ENCODE measurements around the gene CTSD. TPM values are rescaled to one million over a fixed set of nuclear protein-coding genes. Genes with fewer than 3 reads are reported as not detected.

CTSD gene
- total RNA-seq, 4 donors from 2014 or later, result 182 to 290 (median 238) TPM

GRCh38 chr11:1779034-1779805 lies 15.5 kb upstream of the CTSD start:
- H3K36me3 ChIP-seq, result no peaks in the 10 kb centered on the region
- 60% methylated on average over 1 of the region's 17 CpGs; no CpG with 5 or more reads in 1 of the 2 donors for WGBS, 2 donors (ENCODE audit: low coverage in 1 of 2)
- no peak overlapping the region for H3K27ac ChIP-seq
- peaks cover 0 to 6% (median 0%) of the 10 kb centered on the region in 3 donors for H3K9me3 ChIP-seq
- no peak for ATAC-seq
- H3K4me1 ChIP-seq, result no peaks in the 10 kb centered on the region
- TF ChIP-seq EP300 (IDR thresholded peaks at IDR 0.05), result no peak
- no peak overlapping the region for H3K4me3 ChIP-seq
- H3K27me3 ChIP-seq, result peaks cover 31% of the 10 kb centered on the region

- WGBS, 2 donors (ENCODE audit: low coverage in 1 of 2), result 100% methylated on average over 1 to 2 of the region's 14 CpGs
- Histone ChIP-seq H3K4me3 (no peak overlapping the region), H3K4me1 (peaks cover 0 to under 1% (median 0%) of the 10 kb centered on the region in 3 donors), H3K36me3 (no peaks in the 10 kb centered on the region), H3K27me3 (peaks cover 31% of the 10 kb centered on the region), H3K9me3 (peaks cover 0 to 6% (median 0%) of the 10 kb centered on the region in 3 donors), H3K27ac (no peak overlapping the region)
- no peak for ATAC-seq
- TF ChIP-seq POLR2A (IDR thresholded peaks at IDR 0.05) (no peak), CTCF (IDR thresholded peaks at IDR 0.05) (no peak), POLR2AphosphoS5 (IDR thresholded peaks at IDR 0.05) (no peak), EP300 (IDR thresholded peaks at IDR 0.05) (no peak)
These were observed 14.6 kb upstream of the CTSD start for GRCh38 chr11:1778141-1778911.

GRCh38 chr11:1777737-1778136 lies 14.0 kb upstream of the CTSD start:
- no CpG with 5 or more reads among the region's 2 CpGs for WGBS, 2 donors (ENCODE audit: low coverage in 1 of 2)
- H3K27me3 ChIP-seq, result peaks cover 31% of the 10 kb centered on the region
- H3K4me1 ChIP-seq, result peaks cover 0 to 6% (median 0%) of the 10 kb centered on the region in 3 donors
- no peak overlapping the region for H3K27ac ChIP-seq
- H3K4me3 ChIP-seq, result no peak overlapping the region
- TF ChIP-seq POLR2AphosphoS5 (IDR thresholded peaks at IDR 0.05) (no peak), CTCF (IDR thresholded peaks at IDR 0.05) (no peak), EP300 (IDR thresholded peaks at IDR 0.05) (no peak), POLR2A (IDR thresholded peaks at IDR 0.05) (no peak)
- no peak for ATAC-seq
- no peaks in the 10 kb centered on the region for H3K36me3 ChIP-seq
- H3K9me3 ChIP-seq, result peaks cover 0 to 6% (median 0%) of the 10 kb centered on the region in 3 donors

- Histone ChIP-seq H3K9me3 (peaks cover 0 to 6% (median 0%) of the 10 kb centered on the region in 3 donors), H3K36me3 (no peaks in the 10 kb centered on the region), H3K27ac (no peak overlapping the region), H3K4me1 (peaks cover 0 to 12% (median 5%) of the 10 kb centered on the region in 3 donors), H3K4me3 (no peak overlapping the region), H3K27me3 (peaks cover 31% of the 10 kb centered on the region)
- 86 to 88% methylated on average over 3 to 4 of the region's 5 CpGs for WGBS, 2 donors (ENCODE audit: low coverage in 1 of 2)
- ATAC-seq, result no peak
- TF ChIP-seq CTCF (IDR thresholded peaks at IDR 0.05) (no peak), POLR2A (IDR thresholded peaks at IDR 0.05) (no peak), EP300 (IDR thresholded peaks at IDR 0.05) (no peak), POLR2AphosphoS5 (IDR thresholded peaks at IDR 0.05) (no peak)
These were observed 13.4 kb upstream of the CTSD start for GRCh38 chr11:1776944-1777715.

GRCh38 chr11:1776331-1776851 lies 12.7 kb upstream of the CTSD start:
- H3K9me3 ChIP-seq, result peaks cover 0 to 6% (median 0%) of the 10 kb centered on the region in 3 donors
- H3K27me3 ChIP-seq, result peaks cover 31% of the 10 kb centered on the region
- no peak for ATAC-seq
- no peak overlapping the region for H3K27ac ChIP-seq
- no peak overlapping the region for H3K4me3 ChIP-seq
- no peak for TF ChIP-seq POLR2AphosphoS5 (IDR thresholded peaks at IDR 0.05)
- TF ChIP-seq EP300 (IDR thresholded peaks at IDR 0.05), result no peak
- no peak for TF ChIP-seq CTCF (IDR thresholded peaks at IDR 0.05)
- TF ChIP-seq POLR2A (IDR thresholded peaks at IDR 0.05), result no peak
- H3K4me1 ChIP-seq, result peaks cover 0 to 14% (median 5%) of the 10 kb centered on the region in 3 donors
- WGBS, 2 donors (ENCODE audit: low coverage in 1 of 2), result 76 to 93% methylated on average over 10 to 11 of the region's 11 CpGs
- no peaks in the 10 kb centered on the region for H3K36me3 ChIP-seq
